Smooth muscle cell (in vitro differentiated cells): ENCODE measurements around the gene ATG10. TPM values are rescaled to one million over a fixed set of nuclear protein-coding genes. Genes with fewer than 3 reads are reported as not detected.

ENCODE experiments used
- DNase-seq: peaks from one replicate; lab custom pipeline; 2025; ENCODE audit not compliant: unreplicated experiment; lab: John Stamatoyannopoulos, UW
- H2AFZ ChIP-seq: fragments of 200-600 bp; sonication (generic); 2 replicates; pipeline ENCODE4 v1.6.0; 2016; ENCODE audit warnings: antibody characterized with exemption, low read depth, mild to moderate bottlenecking
- H3F3A ChIP-seq: fragments of 200-600 bp; sonication (generic); 2 replicates; pipeline ENCODE4 v1.6.0; 2017; ENCODE audit warnings: antibody characterized with exemption, low read depth
- H3K27ac ChIP-seq: fragments of 200-600 bp; sonication (generic); 2 replicates; pipeline ENCODE4 v1.5.1; 2016; ENCODE audit warnings: low read depth, mild to moderate bottlenecking
- H3K27me3 ChIP-seq: fragments of 200-600 bp; sonication (generic); 2 replicates; pipeline ENCODE4 v1.6.1; 2016; ENCODE audit warnings: low read depth, mild to moderate bottlenecking
- H3K36me3 ChIP-seq: fragments of 200-600 bp; sonication (generic); 2 replicates; pipeline ENCODE4 v1.5.1; 2016; ENCODE audit warnings: low read depth
- H3K4me1 ChIP-seq: fragments of 200-600 bp; sonication (generic); 2 replicates; pipeline ENCODE4 v1.5.1; 2016; ENCODE audit warnings: low read depth
- H3K4me2 ChIP-seq: fragments of 200-600 bp; sonication (generic); 2 replicates; pipeline ENCODE4 v1.6.0; 2016; ENCODE audit warnings: mild to moderate bottlenecking
- H3K4me3 ChIP-seq: fragments of 200-600 bp; sonication (generic); 2 replicates; pipeline ENCODE4 v1.5.1; 2016; ENCODE audit warnings: mild to moderate bottlenecking
- H3K79me2 ChIP-seq: fragments of 200-600 bp; sonication (generic); 2 replicates; pipeline ENCODE4 v1.6.0; 2016; ENCODE audit warnings: low read depth, mild to moderate bottlenecking
- H3K9ac ChIP-seq: fragments of 200-600 bp; sonication (generic); 2 replicates; pipeline ENCODE4 v1.6.0; 2016; ENCODE audit warnings: low read depth
- H3K9me3 ChIP-seq: fragments of 200-600 bp; sonication (generic); replicated peaks from 2 replicates; pipeline ENCODE4 v1.5.1; 2016; ENCODE audit warnings: low read depth
- H4K20me1 ChIP-seq: fragments of 200-600 bp; sonication (generic); 2 replicates; pipeline ENCODE4 v1.6.0; 2016; ENCODE audit warnings: low read depth
- CTCF ChIP-seq: fragments of 200-600 bp; sonication (generic); IDR thresholded peaks from 2 replicates; pipeline ENCODE4 v1.5.1; 2017; ENCODE audit warnings: borderline replicate concordance, mild to moderate bottlenecking, antibody characterized with exemption; ENCODE audit not compliant: insufficient read depth, poor library complexity, severe bottlenecking
- WGBS: methylation state at CpG from one replicate; pipeline ENCODE4 v1.1.7; 2016; ENCODE audit warnings: low lambda C conversion rate; 5-methylcytosine and 5-hydroxymethylcytosine counted together
- polyA plus RNA-seq: library from polyadenylated mRNA; unstranded; fragments of >200 nt; fragmentation: Nextera tagmentation; extraction: Ambion mirVana; gene quantifications from 2 replicates; pipeline ENCODE4 v1.2.1, GENCODE V29; 2016
- total RNA-seq: library from RNA; depleted of rRNA; stranded (reverse); fragments of >200 nt; gene quantifications from 2 replicates; pipeline ENCODE4 v1.2.3, GENCODE V29; 2014

The ATG10 gene
- total and polyA plus RNA-seq, 2 experiments from 2014 or later, result 7.2 to 12.5 TPM

GRCh38 chr5:81925981-81926380, 45.8 kb upstream of the ATG10 start:
- Histone ChIP-seq H3K9me3 (no peaks in the 10 kb centered on the region), H3K4me3 (no peak overlapping the region), H3F3A (no peaks in the 10 kb centered on the region), H3K4me2 (no peak overlapping the region), H3K79me2 (no peaks in the 10 kb centered on the region), H3K36me3 (no peaks in the 10 kb centered on the region), H4K20me1 (no peaks in the 10 kb centered on the region), H3K27ac (no peak overlapping the region), H3K4me1 (peaks cover 18% of the 10 kb centered on the region), H3K9ac (no peak overlapping the region), H3K27me3 (no peaks in the 10 kb centered on the region), H2AFZ (no peak overlapping the region)
- no peak for TF ChIP-seq CTCF
- WGBS, result 78% methylated on average over 7 of the region's 7 CpGs
- DNase-seq, result no peak

GRCh38 chr5:81936066-81936465, 35.8 kb upstream of the ATG10 start:
- no peak overlapping the region for H3K4me2 ChIP-seq
- no peak overlapping the region for H3K9ac ChIP-seq
- no peaks in the 10 kb centered on the region for H3K36me3 ChIP-seq
- H3K79me2 ChIP-seq, result no peaks in the 10 kb centered on the region
- no peak for TF ChIP-seq CTCF
- H2AFZ ChIP-seq, result no peak overlapping the region
- no peaks in the 10 kb centered on the region for H3K4me1 ChIP-seq
- DNase-seq, result no peak
- 85% methylated on average over 1 of the region's 1 CpG for WGBS
- H3F3A ChIP-seq, result no peaks in the 10 kb centered on the region
- no peaks in the 10 kb centered on the region for H4K20me1 ChIP-seq
- H3K9me3 ChIP-seq, result no peaks in the 10 kb centered on the region
- H3K27ac ChIP-seq, result no peak overlapping the region
- H3K4me3 ChIP-seq, result no peak overlapping the region
- no peaks in the 10 kb centered on the region for H3K27me3 ChIP-seq

- no peaks in the 10 kb centered on the region for H3K79me2 ChIP-seq
- no peak for TF ChIP-seq CTCF
- H3K4me1 ChIP-seq, result no peaks in the 10 kb centered on the region
- H2AFZ ChIP-seq, result no peak overlapping the region
- H3K9ac ChIP-seq, result no peak overlapping the region
- H3K27ac ChIP-seq, result no peak overlapping the region
- H3F3A ChIP-seq, result no peaks in the 10 kb centered on the region
- no peaks in the 10 kb centered on the region for H3K36me3 ChIP-seq
- no peaks in the 10 kb centered on the region for H3K27me3 ChIP-seq
- no peaks in the 10 kb centered on the region for H4K20me1 ChIP-seq
- H3K4me2 ChIP-seq, result no peak overlapping the region
- no peak for DNase-seq
- H3K4me3 ChIP-seq, result no peak overlapping the region
- no peaks in the 10 kb centered on the region for H3K9me3 ChIP-seq
These were observed 35.1 kb upstream of the ATG10 start for GRCh38 chr5:81936750-81937149.

- H3K4me1 ChIP-seq, result no peaks in the 10 kb centered on the region
- H3K4me3 ChIP-seq, result no peak overlapping the region
- H3K79me2 ChIP-seq, result no peaks in the 10 kb centered on the region
- H3K27me3 ChIP-seq, result no peaks in the 10 kb centered on the region
- H3K27ac ChIP-seq, result no peak overlapping the region
- no peaks in the 10 kb centered on the region for H3F3A ChIP-seq
- WGBS, result 92% methylated on average over 1 of the region's 1 CpG
- no peak overlapping the region for H2AFZ ChIP-seq
- no peak for TF ChIP-seq CTCF
- H3K4me2 ChIP-seq, result no peak overlapping the region
- no peaks in the 10 kb centered on the region for H4K20me1 ChIP-seq
- peaks cover 5% of the 10 kb centered on the region for H3K9me3 ChIP-seq
- no peak overlapping the region for H3K9ac ChIP-seq
- DNase-seq, result no peak
- no peaks in the 10 kb centered on the region for H3K36me3 ChIP-seq
These were observed 29.1 kb upstream of the ATG10 start for GRCh38 chr5:81942746-81943145.
